HS-5 (cell line): Measurements from ENCODE around the gene FGF11.

Source experiments
- DNase-seq: peaks from one replicate; pipeline ENCODE4 v3.0.0-alpha.2; 2012; ENCODE audit warnings: low read depth

The FGF11 gene

DNA sequence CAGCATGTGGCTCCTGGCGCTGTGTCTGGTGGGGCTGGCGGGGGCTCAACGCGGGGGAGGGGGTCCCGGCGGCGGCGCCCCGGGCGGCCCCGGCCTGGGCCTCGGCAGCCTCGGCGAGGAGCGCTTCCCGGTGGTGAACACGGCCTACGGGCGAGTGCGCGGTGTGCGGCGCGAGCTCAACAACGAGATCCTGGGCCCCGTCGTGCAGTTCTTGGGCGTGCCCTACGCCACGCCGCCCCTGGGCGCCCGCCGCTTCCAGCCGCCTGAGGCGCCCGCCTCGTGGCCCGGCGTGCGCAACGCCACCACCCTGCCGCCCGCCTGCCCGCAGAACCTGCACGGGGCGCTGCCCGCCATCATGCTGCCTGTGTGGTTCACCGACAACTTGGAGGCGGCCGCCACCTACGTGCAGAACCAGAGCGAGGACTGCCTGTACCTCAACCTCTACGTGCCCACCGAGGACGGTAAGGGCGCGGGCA lies 31.0 kb upstream of the FGF11 start:
- no peak for DNase-seq

DNA sequence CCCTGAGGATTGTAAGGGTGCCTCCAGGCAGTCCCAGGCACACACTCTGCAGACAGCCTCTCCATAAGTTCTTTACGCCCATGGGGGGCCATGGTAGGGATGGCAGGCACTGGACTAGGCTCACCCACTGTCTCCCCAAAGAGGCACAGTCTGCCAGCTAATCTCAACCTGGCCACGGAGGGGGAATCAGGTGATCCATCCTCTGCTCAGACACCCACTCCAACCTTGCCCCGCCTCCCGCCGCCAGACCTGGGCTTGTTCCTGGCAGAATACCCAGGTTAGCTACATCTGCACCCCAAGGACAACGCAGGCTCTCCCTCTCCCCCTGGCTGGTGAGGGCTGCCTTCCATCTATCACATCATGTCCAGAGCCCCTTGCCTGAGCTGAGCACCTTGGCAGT lies 30.4 kb upstream of the FGF11 start:
- no peak for DNase-seq

DNA sequence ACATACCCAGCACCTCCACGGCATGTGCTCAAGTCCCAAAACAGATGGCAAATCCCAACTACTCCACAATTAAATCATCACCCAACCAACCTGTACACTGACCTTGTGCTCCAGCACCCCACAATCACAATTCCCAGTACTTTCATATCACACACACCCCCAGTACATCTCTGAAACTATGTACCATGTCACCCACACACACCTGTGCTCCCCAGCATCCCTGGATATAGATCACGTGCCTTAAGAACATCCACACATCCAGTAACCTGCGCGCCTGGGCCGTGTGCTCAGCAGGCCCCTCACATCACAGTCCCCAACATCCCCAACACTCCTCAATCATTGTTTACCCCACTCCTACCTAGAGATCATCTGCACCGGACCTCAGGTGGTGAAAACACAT lies 29.6 kb upstream of the FGF11 start:
- DNase-seq = no peak

DNA sequence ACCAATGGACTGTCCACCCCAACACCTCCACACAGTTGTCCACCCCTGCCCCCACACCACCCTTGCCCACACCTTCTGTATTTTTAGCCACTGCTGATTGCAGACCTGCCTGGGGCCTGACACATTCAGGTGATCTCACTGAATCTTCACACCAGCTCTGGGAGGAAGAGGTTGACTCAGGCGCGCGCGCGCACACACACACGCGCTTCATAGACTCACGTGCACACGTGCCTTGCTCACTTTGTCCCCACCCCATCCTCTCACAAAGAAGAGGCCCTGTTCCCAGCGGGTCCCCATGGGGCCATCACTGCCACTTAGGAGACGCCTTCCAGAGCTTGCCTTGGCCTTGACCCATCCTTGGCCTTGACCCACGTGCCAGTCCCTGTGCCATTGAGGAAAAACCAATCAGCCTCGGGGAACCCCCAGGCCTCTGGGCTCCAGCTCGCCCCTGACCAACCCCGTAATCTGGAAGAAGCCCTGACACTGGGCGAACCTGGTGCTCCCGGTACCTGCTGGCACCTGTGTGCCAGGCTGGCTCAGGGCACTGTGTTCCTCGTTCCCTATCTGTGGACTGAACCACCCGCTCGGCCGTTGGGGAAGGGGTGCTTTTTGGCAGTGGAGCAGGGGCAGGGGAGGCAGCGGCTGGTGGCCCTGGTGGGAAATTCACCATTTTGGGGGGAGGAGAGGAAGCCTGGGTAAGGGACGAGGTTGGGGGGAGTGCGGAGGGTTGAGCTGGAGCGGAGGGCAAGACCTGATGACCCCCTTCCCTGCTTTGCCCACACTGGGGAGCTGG lies 28.5 kb upstream of the FGF11 start:
- DNase-seq = no peak

DNA sequence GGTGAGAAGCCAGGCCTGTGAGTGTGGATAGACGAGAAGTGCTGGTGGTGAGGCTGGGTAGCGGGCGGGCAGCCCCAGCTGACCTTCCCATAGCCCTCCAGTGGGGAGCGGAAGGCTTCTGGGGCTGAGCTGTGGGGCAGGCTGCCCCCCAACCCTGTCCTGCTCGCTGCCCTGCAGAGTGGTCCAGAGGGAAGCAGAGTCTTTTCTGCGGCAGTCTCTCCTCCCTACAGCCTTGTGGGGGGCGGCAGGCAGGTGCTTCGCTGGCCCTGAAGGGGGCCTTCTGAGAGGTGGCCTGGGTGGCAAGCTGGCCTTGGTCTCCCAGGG lies 27.9 kb upstream of the FGF11 start:
- no peak for DNase-seq

DNA sequence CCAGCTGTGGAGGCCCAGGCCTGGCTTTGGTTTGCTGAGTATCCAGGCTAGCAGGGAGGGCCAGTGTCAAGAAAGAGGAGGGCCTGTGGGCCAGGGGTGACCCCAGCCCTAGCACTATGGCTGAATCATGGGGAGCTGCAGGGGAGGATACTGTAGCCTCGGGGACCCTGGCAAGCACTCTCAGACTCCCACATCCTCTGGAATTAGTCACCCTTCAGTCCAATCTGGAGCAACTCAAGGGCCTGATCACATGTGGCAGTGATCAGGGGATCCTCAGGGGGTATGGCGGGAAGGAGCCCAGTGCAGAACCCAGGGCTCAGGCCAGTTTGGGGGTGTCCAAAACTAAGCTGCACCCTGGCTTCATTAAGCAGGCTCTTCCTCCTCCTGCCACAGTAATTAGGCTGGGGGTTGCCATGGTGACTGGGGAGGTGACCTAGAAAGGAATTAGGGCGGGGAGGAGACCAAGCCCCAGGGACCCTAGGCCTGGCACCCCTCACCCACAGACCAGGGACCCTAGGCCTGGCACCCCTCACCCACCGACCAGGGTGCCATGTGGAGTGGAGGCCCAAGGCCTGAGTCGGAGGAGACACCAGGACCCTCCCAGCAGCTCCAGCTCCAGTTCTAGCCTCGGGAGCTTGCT lies 25.8 kb upstream of the FGF11 start:
- no peak for DNase-seq

DNA sequence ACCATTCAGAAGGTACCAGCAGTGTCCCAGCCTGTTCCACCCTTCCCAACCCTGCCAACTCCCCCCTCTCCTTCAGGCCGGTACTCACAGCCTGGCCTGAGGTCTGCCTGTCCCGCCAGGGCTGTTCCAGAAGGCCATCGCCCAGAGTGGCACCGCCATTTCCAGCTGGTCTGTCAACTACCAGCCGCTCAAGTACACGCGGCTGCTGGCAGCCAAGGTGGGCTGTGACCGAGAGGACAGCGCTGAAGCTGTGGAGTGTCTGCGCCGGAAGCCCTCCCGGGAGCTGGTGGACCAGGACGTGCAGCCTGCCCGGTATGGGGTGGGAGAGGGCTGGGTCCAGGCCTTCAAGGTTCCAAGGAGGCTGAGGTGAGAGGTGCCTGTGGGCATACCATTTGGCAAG lies 24.5 kb upstream of the FGF11 start:
- DNase-seq = no peak

DNA sequence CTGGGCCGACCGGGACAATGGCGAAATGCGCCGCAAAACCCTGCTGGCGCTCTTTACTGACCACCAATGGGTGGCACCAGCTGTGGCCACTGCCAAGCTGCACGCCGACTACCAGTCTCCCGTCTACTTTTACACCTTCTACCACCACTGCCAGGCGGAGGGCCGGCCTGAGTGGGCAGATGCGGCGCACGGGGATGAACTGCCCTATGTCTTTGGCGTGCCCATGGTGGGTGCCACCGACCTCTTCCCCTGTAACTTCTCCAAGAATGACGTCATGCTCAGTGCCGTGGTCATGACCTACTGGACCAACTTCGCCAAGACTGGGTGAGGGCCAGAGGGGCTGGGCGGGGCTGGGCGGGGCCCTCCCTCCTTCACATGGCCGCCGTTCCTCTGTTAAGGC lies 23.5 kb upstream of the FGF11 start:
- DNase-seq = no peak

DNA sequence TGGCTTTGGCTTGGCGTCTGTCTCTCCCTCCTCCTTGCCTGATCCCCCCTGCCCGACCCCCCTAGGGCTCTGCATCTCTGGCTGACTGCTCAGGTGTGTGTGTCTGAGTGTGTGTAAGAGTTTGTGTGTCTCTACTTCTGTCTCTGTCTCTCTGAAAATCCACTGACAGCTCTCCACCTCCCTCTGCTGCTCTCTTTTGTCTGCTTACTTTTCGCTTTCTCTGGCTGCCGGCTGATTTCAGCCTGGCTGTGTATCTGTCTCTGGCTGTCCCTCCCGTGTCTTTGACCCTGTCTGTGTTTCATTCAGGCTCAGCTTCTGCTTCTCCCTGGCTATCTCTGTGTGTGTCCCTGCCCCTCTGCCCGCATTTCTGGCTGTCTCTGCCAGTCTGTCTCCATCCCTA lies 23.0 kb upstream of the FGF11 start:
- DNase-seq = no peak

DNA sequence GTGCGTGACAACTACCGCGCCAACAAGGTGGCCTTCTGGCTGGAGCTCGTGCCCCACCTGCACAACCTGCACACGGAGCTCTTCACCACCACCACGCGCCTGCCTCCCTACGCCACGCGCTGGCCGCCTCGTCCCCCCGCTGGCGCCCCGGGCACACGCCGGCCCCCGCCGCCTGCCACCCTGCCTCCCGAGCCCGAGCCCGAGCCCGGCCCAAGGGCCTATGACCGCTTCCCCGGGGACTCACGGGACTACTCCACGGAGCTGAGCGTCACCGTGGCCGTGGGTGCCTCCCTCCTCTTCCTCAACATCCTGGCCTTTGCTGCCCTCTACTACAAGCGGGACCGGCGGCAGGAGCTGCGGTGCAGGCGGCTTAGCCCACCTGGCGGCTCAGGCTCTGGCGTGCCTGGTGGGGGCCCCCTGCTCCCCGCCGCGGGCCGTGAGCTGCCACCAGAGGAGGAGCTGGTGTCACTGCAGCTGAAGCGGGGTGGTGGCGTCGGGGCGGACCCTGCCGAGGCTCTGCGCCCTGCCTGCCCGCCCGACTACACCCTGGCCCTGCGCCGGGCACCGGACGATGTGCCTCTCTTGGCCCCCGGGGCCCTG lies 22.2 kb upstream of the FGF11 start:
- no peak for DNase-seq

DNA sequence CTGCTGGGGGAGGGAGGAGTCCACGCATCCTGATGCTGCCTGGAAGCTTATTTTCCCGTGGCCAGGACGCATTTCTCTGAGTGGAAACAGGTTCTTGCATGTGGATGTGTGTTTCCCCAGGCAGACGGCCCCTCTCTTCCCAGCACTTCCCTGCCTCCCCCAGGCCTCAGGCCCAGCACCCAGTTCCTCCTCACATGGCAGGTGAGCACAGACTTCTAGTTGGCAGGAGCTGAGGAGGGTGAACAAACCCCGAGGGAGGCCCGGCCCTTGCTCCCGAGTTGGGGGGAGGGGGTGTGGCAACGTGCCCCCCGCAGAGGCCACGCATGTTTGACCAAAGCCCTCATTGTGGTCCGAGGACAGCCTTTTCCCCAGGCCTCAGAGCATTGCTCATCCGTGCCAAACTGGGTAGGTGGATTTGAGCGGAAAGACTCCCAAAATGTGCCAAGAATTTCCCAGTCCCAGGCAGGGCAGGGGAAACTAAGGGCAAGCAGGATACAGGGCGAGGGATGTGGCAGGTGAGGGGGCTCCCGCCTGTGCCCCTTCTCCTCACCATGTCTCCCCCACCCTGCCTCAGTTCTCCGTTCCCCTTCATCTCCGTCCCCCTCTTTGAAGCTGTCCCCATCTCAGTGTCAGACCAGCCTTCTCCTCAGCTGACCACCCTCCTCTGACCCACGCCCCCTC lies 20.7 kb upstream of the FGF11 start:
- DNase-seq = no peak

DNA sequence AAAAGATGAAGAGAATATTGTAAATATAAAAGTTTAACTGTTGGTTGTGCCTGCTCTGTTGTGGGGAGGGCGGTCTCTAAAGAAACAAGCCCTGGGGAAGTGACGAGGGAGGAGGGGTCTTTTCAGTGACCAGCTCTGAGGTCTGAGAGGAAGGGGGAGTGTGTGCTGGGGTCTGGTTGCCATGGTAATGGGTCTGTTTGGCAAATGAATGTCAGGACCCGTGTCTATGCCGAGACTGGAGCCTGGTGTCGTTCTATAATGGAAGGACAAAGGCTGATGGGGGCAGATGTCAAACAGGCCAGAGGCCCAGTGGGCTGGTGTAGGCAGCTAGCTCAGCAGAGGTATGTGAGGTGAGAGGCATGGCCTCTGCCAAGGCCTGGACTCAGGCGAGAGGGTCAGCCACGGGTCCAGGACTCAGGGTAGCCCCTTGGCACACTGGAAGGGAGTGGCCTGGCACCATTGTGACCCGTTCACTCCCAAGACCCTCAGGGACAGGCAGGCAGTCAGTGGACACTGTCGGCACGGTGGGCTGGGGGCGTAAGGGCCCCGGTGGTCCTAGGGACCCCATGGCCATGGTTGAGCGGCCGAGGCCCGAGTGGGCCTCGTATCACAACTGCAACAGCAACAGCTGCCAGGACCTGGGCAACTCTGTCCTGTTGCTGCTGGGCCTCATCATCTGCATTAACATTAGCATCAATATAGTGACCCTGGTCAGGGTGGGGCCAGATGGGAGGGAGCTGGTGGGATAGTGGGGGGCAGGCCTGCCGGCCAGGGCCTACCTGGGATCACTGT lies 19.3 kb upstream of the FGF11 start, which contains the start of gene SPEM1:
SPEM1 (plus strand) TSS at position 506 of the 792 bp plus-strand sequence; CDS start at position 567, 61 bp downstream.
- no peak for DNase-seq

DNA sequence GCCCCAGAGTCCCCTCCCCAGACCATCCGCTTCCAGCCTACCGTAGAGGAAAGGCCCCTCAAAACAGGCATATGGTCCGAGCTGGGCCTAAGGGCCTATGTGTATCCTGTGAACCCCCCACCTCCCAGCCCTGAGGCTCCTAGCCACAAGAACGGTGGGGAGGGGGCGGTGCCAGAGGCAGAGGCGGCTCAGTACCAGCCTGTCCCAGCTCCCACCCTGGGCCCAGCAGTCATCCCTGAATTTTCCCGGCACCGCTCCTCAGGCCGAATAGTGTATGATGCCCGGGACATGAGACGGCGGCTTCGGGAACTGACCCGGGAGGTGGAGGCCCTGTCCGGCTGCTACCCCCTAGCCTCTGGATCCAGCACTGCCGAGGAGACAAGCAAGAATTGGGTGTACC lies 18.1 kb upstream of the FGF11 start:
- DNase-seq = no peak

DNA sequence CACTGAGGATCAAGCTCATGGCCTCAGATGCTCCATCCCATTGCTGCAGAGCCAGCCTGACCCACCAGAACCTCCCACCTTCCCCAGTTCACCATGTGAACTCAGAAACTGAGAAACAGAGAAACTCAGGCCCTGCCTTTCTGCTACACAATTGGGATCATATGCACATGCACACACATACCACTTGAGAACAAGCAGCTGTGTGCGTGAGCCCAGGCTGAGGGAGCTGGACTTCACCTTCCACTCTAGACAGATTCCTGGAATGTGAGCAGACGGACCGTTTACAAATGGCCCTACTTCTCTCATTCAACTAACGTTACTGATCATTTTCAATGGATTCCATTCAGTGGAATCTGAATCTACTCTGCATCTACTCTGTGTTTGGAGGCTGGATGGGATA lies 15.6 kb upstream of the FGF11 start:
- no peak for DNase-seq

DNA sequence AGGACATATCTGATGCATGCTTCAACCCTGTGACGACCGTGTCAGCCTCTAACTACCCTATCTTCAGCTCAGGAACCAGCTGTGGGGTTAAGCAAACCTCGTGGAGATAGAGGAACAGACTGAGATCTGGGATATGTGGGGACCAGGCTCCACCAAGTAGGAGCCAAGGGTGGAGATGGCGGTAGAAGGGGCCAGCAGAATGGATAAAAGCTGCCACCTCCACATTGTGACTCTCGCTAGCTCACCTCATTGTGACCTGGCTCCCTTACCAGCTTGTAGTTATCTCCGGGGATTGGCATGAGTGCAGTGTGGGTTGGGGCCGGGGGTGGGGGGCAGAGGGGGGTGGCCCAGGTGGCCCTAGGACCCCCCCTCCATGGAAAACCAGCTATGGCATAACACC lies 14.0 kb upstream of the FGF11 start, which contains the start of gene SPEM2:
SPEM2 (plus strand) TSS at position 301 of the 400 bp plus-strand sequence; CDS start at position 374, 73 bp downstream.
- DNase-seq = no peak

DNA sequence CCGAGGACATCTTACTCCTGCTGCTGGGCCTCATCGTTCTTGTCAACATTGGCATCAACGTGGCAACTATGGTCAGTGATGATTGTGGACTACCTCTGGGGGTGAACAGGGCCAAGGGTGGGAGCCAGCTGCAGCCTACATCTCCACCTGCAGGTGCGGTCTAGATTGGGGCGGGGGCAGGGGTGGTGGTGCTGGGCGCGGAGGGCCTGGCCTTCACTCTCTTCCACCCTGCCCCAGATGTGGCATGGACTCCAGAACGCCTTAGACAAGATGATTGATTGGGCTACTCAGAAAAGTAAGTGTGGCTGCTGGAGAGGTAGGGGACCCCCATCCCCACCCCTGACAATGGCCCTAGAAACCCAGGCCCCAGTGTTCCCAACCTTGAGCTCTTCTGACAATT lies 13.6 kb upstream of the FGF11 start:
- DNase-seq = no peak

DNA sequence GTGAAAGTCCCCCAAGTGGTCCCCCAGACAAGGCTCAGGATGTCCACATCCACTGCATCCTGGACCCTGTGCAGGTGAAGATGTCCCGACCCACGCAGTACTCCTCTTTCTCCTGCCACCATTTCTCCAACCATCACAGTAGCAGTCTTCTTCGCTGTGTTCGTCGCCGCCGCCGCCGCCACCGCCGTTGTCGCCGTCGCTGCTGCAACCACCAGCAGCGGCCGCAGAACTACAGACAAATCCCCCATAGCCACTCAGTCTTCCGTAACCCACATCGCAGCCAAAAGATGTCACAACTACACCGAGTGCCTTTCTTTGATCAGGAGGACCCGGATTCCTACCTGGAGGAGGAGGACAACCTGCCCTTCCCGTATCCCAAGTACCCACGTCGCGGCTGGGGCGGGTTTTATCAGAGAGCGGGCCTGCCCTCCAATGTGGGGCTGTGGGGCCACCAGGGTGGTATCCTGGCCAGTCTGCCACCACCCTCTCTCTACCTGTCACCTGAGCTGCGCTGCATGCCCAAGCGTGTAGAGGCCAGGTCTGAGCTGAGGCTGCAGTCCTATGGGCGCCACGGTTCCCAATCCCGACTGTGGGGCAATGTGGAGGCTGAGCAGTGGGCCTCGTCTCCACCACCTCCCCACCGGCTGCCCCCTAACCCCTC lies 13.0 kb upstream of the FGF11 start:
- DNase-seq = no peak

DNA sequence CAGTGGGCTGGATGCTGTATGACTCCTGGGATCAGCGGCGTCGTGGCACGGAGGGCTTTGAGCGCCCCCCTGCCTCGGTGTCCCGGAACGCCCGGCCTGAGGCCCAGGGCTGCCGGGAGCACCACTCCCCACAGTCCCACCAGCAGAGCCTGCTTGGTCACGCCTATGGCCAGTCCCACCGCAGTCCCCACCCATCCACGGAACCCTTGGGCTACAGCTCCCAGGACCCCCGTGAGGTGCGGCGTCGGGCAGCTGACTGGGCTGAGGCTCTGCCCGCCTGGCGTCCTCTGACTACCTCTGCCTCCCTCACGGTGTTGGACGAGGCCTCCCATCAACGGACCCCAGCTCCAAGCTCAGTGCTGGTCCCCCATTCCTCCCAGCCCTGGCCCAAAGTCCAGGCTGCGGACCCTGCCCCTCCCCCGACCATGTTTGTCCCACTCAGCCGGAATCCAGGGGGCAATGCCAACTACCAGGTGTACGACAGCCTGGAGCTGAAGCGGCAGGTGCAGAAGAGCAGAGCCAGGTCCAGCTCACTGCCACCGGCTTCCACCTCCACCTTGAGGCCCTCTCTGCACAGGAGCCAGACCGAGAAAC lies 12.3 kb upstream of the FGF11 start:
- DNase-seq = no peak

DNA sequence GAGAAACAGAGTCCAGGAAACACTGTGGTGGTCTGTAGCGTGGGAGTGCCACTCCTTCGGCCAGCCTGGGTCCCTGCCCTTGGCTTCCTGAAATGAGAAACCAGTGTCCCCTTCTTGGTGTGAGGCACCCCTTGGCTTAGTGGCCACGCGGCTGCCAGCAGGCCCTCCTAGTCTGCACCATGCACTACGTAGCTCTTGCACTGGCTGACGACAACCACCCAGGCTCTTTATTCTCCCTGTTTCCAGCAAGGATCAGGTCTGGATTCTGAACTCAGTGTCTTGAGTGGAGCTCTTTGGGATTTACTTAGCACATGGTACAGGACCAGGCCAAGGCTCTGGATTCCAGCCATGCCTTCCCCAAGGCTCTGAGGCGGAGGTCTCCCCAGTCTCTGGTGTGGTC lies 11.8 kb upstream of the FGF11 start:
- DNase-seq = no peak

DNA sequence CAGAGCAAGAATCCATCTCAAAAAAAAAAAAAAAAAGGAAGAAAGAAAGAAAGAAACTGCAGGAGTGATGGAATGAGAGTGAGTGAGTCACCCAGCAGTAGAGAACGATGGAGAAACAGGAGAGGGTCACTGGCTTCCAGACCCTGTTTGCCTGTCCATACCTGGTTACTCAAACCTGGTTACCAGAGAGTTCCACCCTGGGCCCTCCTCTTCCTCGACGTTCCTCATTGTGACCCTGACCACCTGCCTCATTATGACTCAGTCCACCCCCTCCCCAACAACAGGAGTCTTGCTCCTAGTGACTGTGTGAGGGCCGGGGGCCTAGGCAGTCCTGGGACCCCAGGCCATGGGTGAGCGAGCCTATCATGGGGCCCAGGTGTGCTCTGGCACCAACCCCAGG lies 10.8 kb upstream of the FGF11 start, which contains the start of gene SPEM3:
SPEM3 (plus strand) TSS at position 301 of the 400 bp plus-strand sequence; CDS start at position 347, 46 bp downstream.
- DNase-seq = no peak

DNA sequence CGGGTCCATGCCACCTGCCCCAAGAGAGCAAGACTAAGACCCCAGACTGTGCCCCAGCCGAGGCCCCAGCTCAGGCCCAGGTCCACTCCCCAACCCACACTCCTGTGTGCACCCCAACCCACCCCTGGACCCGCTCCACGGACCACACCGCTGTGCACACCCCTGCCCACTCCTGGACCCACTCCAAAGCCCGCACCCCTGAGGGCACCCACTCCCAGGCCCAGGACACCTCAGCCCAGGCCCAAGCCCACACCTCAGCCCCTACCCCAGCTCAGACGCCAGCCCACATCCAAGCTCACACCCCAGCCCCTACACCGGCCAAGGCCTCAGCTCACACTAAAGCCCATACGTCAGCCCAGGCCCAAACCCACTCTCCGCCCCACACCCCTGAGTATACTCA lies 9.6 kb upstream of the FGF11 start:
- no peak for DNase-seq
